Stimulated activated naive CD4-positive, alpha-beta T cell treated with Interleukin-2 at 50 U/mL for 16 hours (primary cell): ENCODE data around the gene C11orf71.

ENCODE experiments used
- DNase-seq: peaks from one replicate; lab custom pipeline; 2025; lab: John Stamatoyannopoulos, UW

Gene C11orf71, protein sequence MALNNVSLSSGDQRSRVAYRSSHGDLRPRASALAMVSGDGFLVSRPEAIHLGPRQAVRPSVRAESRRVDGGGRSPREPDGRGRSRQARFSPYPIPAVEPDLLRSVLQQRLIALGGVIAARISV

GRCh38 chr11:114400216-114400914 lies at the start of gene C11orf71, which contains the start of gene RBM7:
TSS of gene C11orf71 (minus strand) at chr11:114400511. CDS start at chr11:114400331, 180 bp downstream.
TSS of gene RBM7 (plus strand) at chr11:114400666. CDS start at chr11:114400672, 6 bp downstream.
- DNase-seq: peak; percentile 98

DNA sequence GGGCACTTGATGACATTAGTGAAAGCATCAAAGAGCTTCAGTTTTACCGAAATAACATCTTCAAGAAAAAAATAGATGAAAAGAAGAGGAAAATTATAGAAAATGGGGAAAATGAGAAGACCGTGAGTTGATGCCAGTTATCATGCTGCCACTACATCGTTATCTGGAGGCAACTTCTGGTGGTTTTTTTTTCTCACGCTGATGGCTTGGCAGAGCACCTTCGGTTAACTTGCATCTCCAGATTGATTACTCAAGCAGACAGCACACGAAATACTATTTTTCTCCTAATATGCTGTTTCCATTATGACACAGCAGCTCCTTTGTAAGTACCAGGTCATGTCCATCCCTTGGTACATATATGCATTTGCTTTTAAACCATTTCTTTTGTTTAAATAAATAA lies 49.5 kb upstream of the C11orf71 start:
- DNase-seq: no peak

- no peak for DNase-seq
Observed at GRCh38 chr11:114448749-114449482, 48.6 kb upstream of the C11orf71 start.

DNA sequence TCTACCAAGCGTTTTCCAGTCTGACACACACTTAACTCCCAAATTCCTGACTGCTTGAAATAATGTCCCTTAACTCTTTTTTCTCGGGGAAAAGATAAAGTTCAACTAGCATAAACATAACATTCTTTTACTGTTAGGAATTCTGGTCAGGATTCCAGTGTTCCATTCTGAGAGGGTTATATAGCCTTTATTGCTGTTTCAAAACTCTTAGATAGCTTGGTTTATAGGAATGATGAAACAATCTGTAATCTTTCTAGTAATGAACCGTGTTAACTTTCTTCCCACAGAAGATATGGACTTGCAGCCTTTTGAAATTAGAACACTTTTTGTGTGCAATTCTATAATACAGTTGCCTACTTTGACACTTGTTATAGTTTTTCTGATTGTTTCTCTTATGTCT lies 47.6 kb upstream of the C11orf71 start:
- DNase-seq: no peak

- DNase-seq: no peak
Observed at GRCh38 chr11:114447444-114447843, 47.1 kb upstream of the C11orf71 start.

GRCh38 chr11:114442536-114442935 lies 42.2 kb upstream of the C11orf71 start:
- DNase-seq: no peak

- no peak for DNase-seq
Observed at GRCh38 chr11:114441921-114442320, 41.6 kb upstream of the C11orf71 start.

GRCh38 chr11:114440971-114441763 lies 40.9 kb upstream of the C11orf71 start:
- no peak for DNase-seq

DNA sequence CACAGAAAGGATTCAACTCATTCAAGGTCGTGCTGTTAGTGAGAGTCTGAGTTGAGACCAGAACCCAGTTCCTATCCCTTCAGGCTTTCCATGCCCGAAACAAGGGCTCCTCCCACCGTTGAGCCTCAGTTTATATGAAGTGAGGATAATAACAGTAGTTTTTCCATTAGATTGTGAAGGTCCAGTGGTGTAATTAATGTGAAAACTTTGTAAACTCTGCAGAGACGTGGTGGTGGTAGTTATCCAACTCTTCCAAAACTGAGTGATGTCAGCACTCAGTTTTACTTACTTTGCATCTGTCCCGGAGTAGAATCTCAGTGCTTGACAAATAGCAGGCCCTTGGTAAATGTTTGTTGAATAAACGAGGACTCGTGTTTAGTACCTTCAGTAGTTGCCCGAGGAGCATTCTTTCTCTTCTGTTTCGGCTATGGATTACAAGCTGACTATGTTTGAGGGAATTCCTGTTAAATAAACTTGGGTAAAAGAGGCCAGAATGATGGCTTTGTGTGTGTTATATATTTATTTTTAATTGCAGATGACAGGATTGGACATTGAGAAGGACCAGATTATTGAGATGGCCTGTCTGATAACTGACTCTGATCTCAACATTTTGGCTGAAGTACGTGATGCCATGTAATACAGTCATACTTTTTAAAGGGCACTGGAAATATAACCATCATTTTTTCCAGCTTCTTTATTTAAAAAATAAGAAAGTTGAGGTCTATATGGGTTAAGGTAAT lies 40.0 kb upstream of the C11orf71 start:
- DNase-seq: no peak

- peak; percentile 96 for DNase-seq
Observed at GRCh38 chr11:114439229-114440120, 39.2 kb upstream of the C11orf71 start, which contains the start of gene REXO2. TSS of gene REXO2 (plus strand) at chr11:114439467. CDS start at chr11:114439529, 62 bp downstream.

DNA sequence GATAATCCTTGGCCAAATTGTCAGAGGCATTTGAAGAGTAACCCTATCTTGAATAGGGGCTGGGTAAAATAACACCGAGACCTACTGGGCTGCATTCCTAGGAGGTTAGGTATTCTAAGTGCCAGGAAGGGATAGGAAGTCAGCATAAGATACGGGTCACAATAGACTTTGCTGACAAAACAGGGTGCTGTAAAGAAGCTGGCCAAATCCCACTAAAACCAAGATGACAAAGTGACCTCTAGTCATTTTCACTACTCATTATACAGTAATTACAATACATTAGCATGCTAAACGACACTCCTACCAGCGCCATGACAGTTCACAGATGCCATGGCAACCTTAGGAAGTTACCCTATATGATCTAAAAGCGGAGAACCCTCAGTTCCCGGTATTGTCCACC lies 38.0 kb upstream of the C11orf71 start:
- no peak for DNase-seq

DNA sequence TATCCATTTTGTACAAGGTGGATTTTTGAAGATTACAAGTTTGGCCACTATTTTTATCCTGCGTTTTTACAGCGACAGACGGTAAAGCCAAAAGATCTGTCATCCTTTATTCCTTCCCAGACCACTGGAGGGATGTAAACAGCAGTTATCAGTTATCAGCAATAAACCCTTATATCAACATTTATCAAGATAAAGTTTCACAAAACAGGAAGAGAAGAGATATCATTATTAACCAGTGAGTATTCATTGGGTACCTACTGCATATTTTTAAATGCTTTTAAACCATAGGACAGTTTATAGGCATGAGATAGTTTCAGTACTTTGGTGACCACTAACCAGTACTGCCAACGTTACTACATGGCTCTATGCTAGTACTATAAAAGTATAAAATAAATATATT lies 33.1 kb upstream of the C11orf71 start:
- no peak for DNase-seq

DNA sequence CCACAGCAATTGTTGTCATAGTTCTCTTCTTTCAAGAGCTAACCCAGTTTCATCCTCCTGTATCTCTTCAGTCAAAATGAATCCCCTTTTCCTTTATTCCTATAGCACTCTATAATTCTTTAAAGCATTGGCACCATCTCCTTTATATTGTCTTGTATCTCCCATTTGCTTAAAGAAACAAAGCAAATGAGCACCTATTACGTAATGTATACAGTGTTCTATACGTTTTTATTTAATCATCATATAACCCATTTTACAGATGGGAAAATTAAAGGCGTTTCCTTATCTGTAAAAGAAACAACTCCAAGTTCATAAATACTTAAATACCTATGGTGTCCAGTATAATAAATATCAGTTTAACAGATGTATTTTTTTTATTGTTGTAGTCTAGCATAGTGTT lies 32.6 kb upstream of the C11orf71 start:
- DNase-seq: no peak

- DNase-seq: no peak
Observed at GRCh38 chr11:114430290-114430689, 30.0 kb upstream of the C11orf71 start.

DNA sequence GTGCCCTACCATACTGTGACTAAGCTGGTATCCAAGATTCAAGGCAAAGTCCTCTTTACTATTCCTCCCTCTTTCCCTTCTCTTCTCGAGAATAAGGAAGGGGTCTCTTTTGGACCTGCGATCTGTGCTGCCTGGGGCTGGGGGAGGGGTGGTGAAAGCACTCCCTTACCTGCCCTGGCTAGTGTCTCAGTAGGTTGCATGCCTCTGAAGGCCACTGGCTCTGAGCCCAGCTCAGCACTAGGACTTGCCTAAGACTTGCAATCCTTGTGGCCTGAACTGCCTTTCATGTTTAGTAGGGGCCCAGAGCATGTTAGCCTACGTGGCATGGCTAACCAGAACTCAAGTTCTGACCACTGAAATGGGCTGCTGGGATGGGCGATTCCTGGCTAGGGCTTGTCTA lies 26.0 kb upstream of the C11orf71 start:
- no peak for DNase-seq

- no peak for DNase-seq
Observed at GRCh38 chr11:114416441-114416961, 16.2 kb upstream of the C11orf71 start.

GRCh38 chr11:114413958-114414357 lies 13.6 kb upstream of the C11orf71 start:
- DNase-seq: no peak

GRCh38 chr11:114412946-114413345 lies 12.6 kb upstream of the C11orf71 start:
- no peak for DNase-seq

DNA sequence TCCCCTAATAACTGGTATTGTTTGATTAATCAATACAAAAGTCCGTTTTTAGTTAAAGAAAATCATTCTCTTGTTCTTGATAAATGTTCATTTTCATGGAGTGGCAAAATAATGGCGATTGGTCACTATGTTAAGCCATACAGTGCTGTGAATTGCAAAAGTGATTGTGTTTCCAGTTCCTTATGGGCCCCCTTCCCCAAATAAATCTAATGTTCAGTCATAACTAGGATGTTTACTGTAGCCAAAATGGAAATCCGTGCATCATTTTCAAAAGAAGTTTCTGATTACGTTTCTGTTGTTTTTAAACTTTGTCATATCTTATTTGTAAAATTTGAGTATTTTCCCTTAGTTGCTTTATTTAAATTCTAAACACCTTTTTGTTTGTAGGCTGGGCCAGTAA lies 1.0 kb upstream of the C11orf71 start:
- no peak for DNase-seq

DNA sequence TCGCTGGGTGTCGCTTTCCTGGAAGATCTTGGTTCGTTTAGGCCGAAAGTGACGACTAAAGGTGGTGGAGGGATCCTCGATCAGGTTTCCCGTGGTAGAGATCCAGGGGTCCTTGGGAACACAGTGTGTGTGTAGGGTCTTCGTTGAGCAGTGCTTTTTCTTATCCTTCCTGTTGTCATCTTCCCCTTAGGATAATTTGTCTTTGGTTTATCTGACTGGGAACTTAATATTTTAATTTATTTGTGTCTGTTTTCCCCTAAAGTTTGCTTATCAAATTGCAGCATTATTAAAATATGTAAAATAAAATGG lies 558 bp upstream of the C11orf71 start:
- no peak for DNase-seq
